ENCODE measurements around the gene RAC3. TPM values are rescaled to one million over a fixed set of nuclear protein-coding genes. Genes with fewer than 3 reads are reported as not detected.

RAC3 gene
- total RNA-seq, 1 donor from 2014 or later: 46.0 TPM

- TF ChIP-seq CTCF (IDR thresholded peaks at IDR 0.05; ENCODE audit: partially characterized antibody, unreplicated experiment): no peak
- no peak overlapping the region for H3K27ac Mint-ChIP-seq (ENCODE audit: unreplicated experiment)
- no peaks in the 10 kb centered on the region for H3K36me3 Mint-ChIP-seq (ENCODE audit: unreplicated experiment)
- H3K9me3 Mint-ChIP-seq (ENCODE audit: unreplicated experiment): peaks cover 2% of the 10 kb centered on the region
- peaks cover 3% of the 10 kb centered on the region for H3K4me1 Mint-ChIP-seq (ENCODE audit: low read depth, unreplicated experiment)
- peaks cover 4% of the 10 kb centered on the region for H3K27me3 Mint-ChIP-seq (ENCODE audit: unreplicated experiment)
- H3K4me3 Mint-ChIP-seq (ENCODE audit: unreplicated experiment): peak overlapping the region; percentile 67
- DNase-seq: no peak
Measured at GRCh38 chr17:82029990-82030469, 1.4 kb upstream of the RAC3 start.

GRCh38 chr17:82030470-82031302, 792 bp upstream of the RAC3 start:
- Mint-ChIP-seq H3K4me3 (ENCODE audit: unreplicated experiment) (peak overlapping the region; percentile 57), H3K27me3 (ENCODE audit: unreplicated experiment) (peaks cover 8% of the 10 kb centered on the region), H3K4me1 (ENCODE audit: low read depth, unreplicated experiment) (peaks cover 3% of the 10 kb centered on the region), H3K36me3 (ENCODE audit: unreplicated experiment) (no peaks in the 10 kb centered on the region), H3K27ac (ENCODE audit: unreplicated experiment) (no peak overlapping the region), H3K9me3 (ENCODE audit: unreplicated experiment) (peaks cover 7% of the 10 kb centered on the region)
- DNase-seq: peak; percentile 94
- TF ChIP-seq CTCF (IDR thresholded peaks at IDR 0.05; ENCODE audit: partially characterized antibody, unreplicated experiment): peak; percentile 84

GRCh38 chr17:82031885-82032627, 578 bp downstream of the RAC3 start:
- no peak for DNase-seq
- H3K36me3 Mint-ChIP-seq (ENCODE audit: unreplicated experiment): no peaks in the 10 kb centered on the region
- H3K4me3 Mint-ChIP-seq (ENCODE audit: unreplicated experiment): peak overlapping the region; percentile 63
- TF ChIP-seq CTCF (IDR thresholded peaks at IDR 0.05; ENCODE audit: partially characterized antibody, unreplicated experiment): no peak
- H3K27ac Mint-ChIP-seq (ENCODE audit: unreplicated experiment): no peak overlapping the region
- H3K27me3 Mint-ChIP-seq (ENCODE audit: unreplicated experiment): peaks cover 6% of the 10 kb centered on the region
- peaks cover 7% of the 10 kb centered on the region for H3K9me3 Mint-ChIP-seq (ENCODE audit: unreplicated experiment)
- H3K4me1 Mint-ChIP-seq (ENCODE audit: low read depth, unreplicated experiment): peaks cover 3% of the 10 kb centered on the region

- DNase-seq: no peak
- peaks cover 8% of the 10 kb centered on the region for H3K9me3 Mint-ChIP-seq (ENCODE audit: unreplicated experiment)
- peaks cover 6% of the 10 kb centered on the region for H3K4me1 Mint-ChIP-seq (ENCODE audit: low read depth, unreplicated experiment)
- no peaks in the 10 kb centered on the region for H3K36me3 Mint-ChIP-seq (ENCODE audit: unreplicated experiment)
- peak overlapping the region; percentile 70 for H3K4me3 Mint-ChIP-seq (ENCODE audit: unreplicated experiment)
- H3K27me3 Mint-ChIP-seq (ENCODE audit: unreplicated experiment): peaks cover 6% of the 10 kb centered on the region
- no peak overlapping the region for H3K27ac Mint-ChIP-seq (ENCODE audit: unreplicated experiment)
- no peak for TF ChIP-seq CTCF (IDR thresholded peaks at IDR 0.05; ENCODE audit: partially characterized antibody, unreplicated experiment)
Measured at GRCh38 chr17:82033359-82034085, 2.0 kb downstream of the RAC3 start.

Measured in glutamatergic neuron (in vitro differentiated cells).